ENCODE results near the gene FBXL7.

The FBXL7 gene

GRCh38 chr5:15772131-15772530 is 272.2 kb downstream of the FBXL7 start:
- DNase-seq (no peak), ATAC-seq (no peak)

GRCh38 chr5:15774632-15775031 is 274.7 kb downstream of the FBXL7 start:
- no peak for DNase-seq
- no peak for ATAC-seq

- no peak for DNase-seq
These were observed 276.4 kb downstream of the FBXL7 start for GRCh38 chr5:15776346-15776745.

GRCh38 chr5:15783734-15784133 is 283.8 kb downstream of the FBXL7 start:
- no peak for DNase-seq
- no peak for ATAC-seq

More at GRCh38 chr5:15776346-15776745, 276.4 kb downstream of the FBXL7 start:
- no peak for ATAC-seq

- DNase-seq, result no peak
- ATAC-seq, result no peak
These were observed 285.6 kb downstream of the FBXL7 start for GRCh38 chr5:15785531-15785981.

GRCh38 chr5:15786326-15786725 is 286.3 kb downstream of the FBXL7 start:
- no peak for DNase-seq
- ATAC-seq, result no peak

- DNase-seq, result no peak
- no peak for ATAC-seq
These were observed 286.9 kb downstream of the FBXL7 start for GRCh38 chr5:15786884-15787283.

- no peak for DNase-seq
- ATAC-seq, result no peak
These were observed 287.7 kb downstream of the FBXL7 start for GRCh38 chr5:15787681-15788080.

- ATAC-seq, result no peak
- no peak for DNase-seq
These were observed 289.7 kb downstream of the FBXL7 start for GRCh38 chr5:15789642-15790041.

- no peak for ATAC-seq
- DNase-seq, result no peak
These were observed 290.6 kb downstream of the FBXL7 start for GRCh38 chr5:15790446-15791018.

GRCh38 chr5:15791274-15791673 is 291.3 kb downstream of the FBXL7 start:
- DNase-seq (no peak), ATAC-seq (no peak)

GRCh38 chr5:15791859-15792258 is 291.9 kb downstream of the FBXL7 start:
- ATAC-seq (no peak), DNase-seq (no peak)

- ATAC-seq (no peak), DNase-seq (no peak)
These were observed 294.3 kb downstream of the FBXL7 start for GRCh38 chr5:15794052-15794985.

GRCh38 chr5:15796096-15796495 is 296.1 kb downstream of the FBXL7 start:
- DNase-seq, result no peak

GRCh38 chr5:15796557-15796956 is 296.6 kb downstream of the FBXL7 start:
- DNase-seq, result no peak
- no peak for ATAC-seq

More at GRCh38 chr5:15796096-15796495, 296.1 kb downstream of the FBXL7 start:
- ATAC-seq, result no peak

GRCh38 chr5:15797116-15797515 is 297.1 kb downstream of the FBXL7 start:
- ATAC-seq (no peak), DNase-seq (no peak)

- ATAC-seq (no peak), DNase-seq (no peak)
These were observed 298.0 kb downstream of the FBXL7 start for GRCh38 chr5:15798006-15798405.

GRCh38 chr5:15799014-15799413 is 299.0 kb downstream of the FBXL7 start:
- ATAC-seq (no peak), DNase-seq (no peak)

- DNase-seq, result no peak
- no peak for ATAC-seq
These were observed 299.6 kb downstream of the FBXL7 start for GRCh38 chr5:15799612-15800011.

- ATAC-seq (no peak), DNase-seq (no peak)
These were observed 303.3 kb downstream of the FBXL7 start for GRCh38 chr5:15803280-15803679.

- no peak for ATAC-seq
- no peak for DNase-seq
These were observed 306.6 kb downstream of the FBXL7 start for GRCh38 chr5:15806613-15807012.

GRCh38 chr5:15807248-15807647 is 307.3 kb downstream of the FBXL7 start:
- ATAC-seq, result no peak
- no peak for DNase-seq

GRCh38 chr5:15807871-15808270 is 307.9 kb downstream of the FBXL7 start:
- DNase-seq (no peak), ATAC-seq (no peak)

GRCh38 chr5:15808577-15808976 is 308.6 kb downstream of the FBXL7 start:
- DNase-seq (no peak), ATAC-seq (no peak)
